Fibroblast of lung (primary cell): Measurements from ENCODE around the gene JOSD2. TPM values are rescaled to one million over a fixed set of nuclear protein-coding genes. Genes with fewer than 3 reads are reported as not detected.

Source experiments
- DNase-seq, 2 donors: peaks; one replicate each; pipeline versions ENCODE4 v3.0.0 to v3.0.0-alpha.2; 2010; ENCODE audit warnings: low read depth in 2 of 2
- H2AFZ ChIP-seq: 2 replicates; pipeline ENCODE4 v1.5.1; 2012; ENCODE audit warnings: low read length, control low read depth, inconsistent platforms
- H3K27ac ChIP-seq: 2 replicates; pipeline ENCODE4 v1.5.1; 2011; ENCODE audit warnings: low read length, control low read depth; ENCODE audit not compliant: insufficient read depth
- H3K27me3 ChIP-seq: 2 replicates; pipeline ENCODE4 v1.5.1; 2011; ENCODE audit warnings: mild to moderate bottlenecking, low read length; ENCODE audit not compliant: control insufficient read depth, insufficient read depth
- H3K36me3 ChIP-seq: 2 replicates; pipeline ENCODE4 v1.5.1; 2011; ENCODE audit warnings: low read length; ENCODE audit not compliant: control insufficient read depth, insufficient read depth
- H3K4me1 ChIP-seq: 2 replicates; pipeline ENCODE4 v1.5.1; 2011; ENCODE audit warnings: low read length; ENCODE audit not compliant: control insufficient read depth, insufficient read depth; ENCODE audit errors: extremely low read depth
- H3K4me2 ChIP-seq: 2 replicates; pipeline ENCODE4 v1.5.1; 2011; ENCODE audit warnings: low read length, control low read depth; ENCODE audit not compliant: insufficient read depth; ENCODE audit errors: extremely low read depth
- H3K4me3 ChIP-seq, 4 experiments: fragments of 200-600 bp in 1 of 4; sonication (generic) in 1 of 4; replicated peaks in 1 of 4; 2 replicates each; pipeline ENCODE4 v1.5.1; 2011 to 2016; ENCODE audit warnings: low read length in 4 of 4, low read depth in 3 of 4, mild to moderate bottlenecking in 3 of 4, control low read depth in 2 of 4, inconsistent platforms in 1 of 4, mixed read lengths in 1 of 4; ENCODE audit not compliant: insufficient read depth in 1 of 4; ENCODE audit errors: control extremely low read depth in 1 of 4
- H3K79me2 ChIP-seq: 2 replicates; pipeline ENCODE4 v1.5.1; 2012; ENCODE audit warnings: mild to moderate bottlenecking, low read length, inconsistent platforms; ENCODE audit not compliant: control insufficient read depth, insufficient read depth
- H3K9ac ChIP-seq: 2 replicates; pipeline ENCODE4 v1.5.1; 2011; ENCODE audit warnings: mild to moderate bottlenecking, low read length, control low read depth; ENCODE audit not compliant: insufficient read depth
- H3K9me3 ChIP-seq: 2 replicates; pipeline ENCODE4 v1.5.1; 2012; ENCODE audit warnings: low read depth, low read length; ENCODE audit not compliant: control insufficient read depth, insufficient read depth
- H4K20me1 ChIP-seq: 2 replicates; pipeline ENCODE4 v1.5.1; 2011; ENCODE audit warnings: low read length; ENCODE audit not compliant: control insufficient read depth, insufficient read depth; ENCODE audit errors: extremely low read depth
- EZH2 ChIP-seq: IDR thresholded peaks from 2 replicates; pipeline ENCODE4 v1.5.1; 2012; ENCODE audit warnings: low read length, control low read depth, mild to moderate bottlenecking; ENCODE audit errors: missing control alignments
- polyA plus RNA-seq, 2 donors: library from polyadenylated mRNA; depleted of rRNA in 1 of 2; stranded (reverse) in 1 of 2; unstranded in 1 of 2; fragments of >200 nt; gene quantifications; 2 replicates each; pipeline ENCODE4 v1.2.1, GENCODE V29; 2011 to 2012; ENCODE audit warnings: missing spikeins in 1 of 2
- total RNA-seq: library from RNA; depleted of rRNA; stranded (reverse); fragments of >200 nt; gene quantifications from 2 replicates; pipeline ENCODE4 v1.2.1, GENCODE V29; 2014
- TF ChIP-seq, protein P1 (sequence below), 2 donors: IDR thresholded peaks in 1 of 2; conservative IDR thresholded peaks in 1 of 2; 1 replicate in 1 of 2; 2 replicates in 1 of 2; pipeline ENCODE4 v1.5.1; 2011 to 2012; ENCODE audit warnings: low read length in 2 of 2, control low read depth in 1 of 2, inconsistent platforms in 1 of 2, low read depth in 1 of 2, mild to moderate bottlenecking in 1 of 2

Gene JOSD2
- total and polyA plus RNA-seq, 2 donors (not counting 1 experiment from before 2014, with no cell fraction given), result 17.3 to 48.6 TPM

DNA sequence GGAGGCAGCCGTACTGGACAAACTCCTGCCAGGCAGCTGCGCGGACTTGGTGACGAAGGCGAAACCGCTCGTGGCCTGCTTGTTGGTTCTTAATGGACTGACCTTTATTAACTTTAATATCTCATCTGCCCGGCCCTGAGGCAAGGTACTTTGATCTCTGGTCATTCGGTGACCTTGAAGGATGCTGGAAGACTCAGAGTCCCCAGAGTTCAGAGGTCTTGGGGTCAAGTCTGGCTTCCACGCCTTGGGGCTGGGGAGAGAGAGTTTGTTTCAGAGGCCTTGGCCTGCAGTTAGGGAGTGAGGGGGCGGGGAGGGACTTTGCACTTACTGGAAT, 44.3 kb downstream of the JOSD2 start:
- Histone ChIP-seq H3K36me3 (no peaks in the 10 kb centered on the region), H3K79me2 (no peaks in the 10 kb centered on the region), H4K20me1 (no peaks in the 10 kb centered on the region), H3K4me1 (no peaks in the 10 kb centered on the region), H3K27me3 (peaks cover 3% of the 10 kb centered on the region), H3K9me3 (no peaks in the 10 kb centered on the region), H3K4me3 (no peak overlapping the region), H3K4me2 (no peak overlapping the region), H3K27ac (no peak overlapping the region), H2AFZ (no peak overlapping the region), H3K9ac (no peak overlapping the region)
- TF ChIP-seq EZH2, result no peak
- TF ChIP-seq, protein P1, sequence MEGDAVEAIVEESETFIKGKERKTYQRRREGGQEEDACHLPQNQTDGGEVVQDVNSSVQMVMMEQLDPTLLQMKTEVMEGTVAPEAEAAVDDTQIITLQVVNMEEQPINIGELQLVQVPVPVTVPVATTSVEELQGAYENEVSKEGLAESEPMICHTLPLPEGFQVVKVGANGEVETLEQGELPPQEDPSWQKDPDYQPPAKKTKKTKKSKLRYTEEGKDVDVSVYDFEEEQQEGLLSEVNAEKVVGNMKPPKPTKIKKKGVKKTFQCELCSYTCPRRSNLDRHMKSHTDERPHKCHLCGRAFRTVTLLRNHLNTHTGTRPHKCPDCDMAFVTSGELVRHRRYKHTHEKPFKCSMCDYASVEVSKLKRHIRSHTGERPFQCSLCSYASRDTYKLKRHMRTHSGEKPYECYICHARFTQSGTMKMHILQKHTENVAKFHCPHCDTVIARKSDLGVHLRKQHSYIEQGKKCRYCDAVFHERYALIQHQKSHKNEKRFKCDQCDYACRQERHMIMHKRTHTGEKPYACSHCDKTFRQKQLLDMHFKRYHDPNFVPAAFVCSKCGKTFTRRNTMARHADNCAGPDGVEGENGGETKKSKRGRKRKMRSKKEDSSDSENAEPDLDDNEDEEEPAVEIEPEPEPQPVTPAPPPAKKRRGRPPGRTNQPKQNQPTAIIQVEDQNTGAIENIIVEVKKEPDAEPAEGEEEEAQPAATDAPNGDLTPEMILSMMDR (conservative IDR thresholded peaks at IDR 0.05 in 1 of 2, IDR thresholded peaks at IDR 0.05 in 1 of 2; ENCODE audit: low read depth in 1 of 2, low read length in 2 of 2), result no peak
- DNase-seq, result no peak

DNA sequence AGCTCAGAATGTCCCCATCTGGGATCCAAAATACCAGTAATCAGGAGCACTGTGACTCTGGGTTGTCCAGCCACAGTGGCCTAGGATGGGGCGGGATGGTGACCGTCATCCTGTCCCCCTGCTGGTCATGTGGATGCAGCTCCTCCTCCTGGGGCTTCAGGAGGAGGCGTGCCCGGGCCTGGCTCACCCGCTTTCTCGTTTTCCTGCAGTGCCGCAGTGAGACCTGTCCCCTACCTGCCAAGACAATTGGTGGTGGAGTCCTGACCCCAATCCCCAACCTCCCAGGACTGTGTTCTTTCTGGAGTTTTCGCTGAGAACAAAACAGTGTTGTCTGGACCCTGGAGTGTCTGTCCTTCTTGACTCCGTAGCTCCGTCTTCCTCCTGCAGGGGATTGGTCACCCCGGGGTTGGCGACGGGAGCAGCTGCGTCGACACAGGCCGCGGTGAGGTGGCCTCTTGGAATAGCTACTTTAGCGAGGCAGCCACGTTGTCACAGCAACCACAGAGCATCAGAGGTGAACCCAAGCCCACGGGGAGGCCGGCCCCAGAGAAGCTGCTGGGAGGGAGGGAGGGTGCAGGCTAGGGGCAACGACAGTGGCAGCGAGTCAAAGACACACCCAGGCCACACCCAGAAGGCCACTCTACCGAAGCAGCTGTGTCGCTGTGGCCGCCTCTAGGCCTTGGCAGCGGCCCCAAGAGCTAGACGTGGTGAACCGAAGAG, 44.8 kb downstream of the JOSD2 start:
- TF ChIP-seq, protein P1 (conservative IDR thresholded peaks at IDR 0.05 in 1 of 2, IDR thresholded peaks at IDR 0.05 in 1 of 2; ENCODE audit: low read depth in 1 of 2, low read length in 2 of 2), result no peak
- TF ChIP-seq EZH2, result no peak
- no peaks in the 10 kb centered on the region for H4K20me1 ChIP-seq
- no peaks in the 10 kb centered on the region for H3K4me1 ChIP-seq
- H3K9me3 ChIP-seq, result no peaks in the 10 kb centered on the region
- H3K79me2 ChIP-seq, result no peaks in the 10 kb centered on the region
- H3K36me3 ChIP-seq, result no peaks in the 10 kb centered on the region
- H3K4me2 ChIP-seq, result no peak overlapping the region
- H3K27me3 ChIP-seq, result peaks cover 3% of the 10 kb centered on the region
- DNase-seq, result peak in 1 of 2 donors; percentile 4
- H3K27ac ChIP-seq, result no peak overlapping the region
- H3K9ac ChIP-seq, result no peak overlapping the region
- no peak overlapping the region for H2AFZ ChIP-seq
- no peak overlapping the region for H3K4me3 ChIP-seq

DNA sequence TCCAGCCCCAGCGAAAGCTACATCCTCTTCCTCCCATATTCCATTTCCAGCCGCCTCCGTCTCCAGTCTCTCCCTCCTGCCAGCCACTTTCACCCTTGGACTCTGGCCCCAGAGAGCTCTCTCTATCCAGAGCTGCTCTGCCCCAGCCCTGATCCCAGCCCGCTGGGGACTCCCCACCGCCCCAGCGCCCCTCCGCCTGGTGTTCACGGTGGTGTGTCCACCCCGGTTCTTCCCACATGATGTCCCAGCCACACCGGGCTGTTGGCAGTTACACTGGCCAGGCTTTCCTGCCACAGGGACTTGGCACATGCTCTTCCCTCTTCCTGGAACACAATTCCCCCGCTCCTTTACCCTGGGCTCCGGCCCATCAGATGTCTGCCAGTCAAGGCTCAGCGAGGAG, 46.0 kb downstream of the JOSD2 start:
- no peaks in the 10 kb centered on the region for H3K79me2 ChIP-seq
- no peak overlapping the region for H3K4me3 ChIP-seq

More for the DNA sequence above, 46.0 kb downstream of the JOSD2 start:
- no peak overlapping the region for H3K27ac ChIP-seq
- no peak overlapping the region for H3K4me2 ChIP-seq
- no peaks in the 10 kb centered on the region for H4K20me1 ChIP-seq
- H2AFZ ChIP-seq, result no peak overlapping the region
- peaks cover 2% of the 10 kb centered on the region for H3K4me1 ChIP-seq
- no peak for TF ChIP-seq EZH2
- TF ChIP-seq, protein P1 (conservative IDR thresholded peaks at IDR 0.05 in 1 of 2, IDR thresholded peaks at IDR 0.05 in 1 of 2; ENCODE audit: low read depth in 1 of 2, low read length in 2 of 2), result no peak
- H3K36me3 ChIP-seq, result no peaks in the 10 kb centered on the region
- no peak for DNase-seq
- peaks cover 3% of the 10 kb centered on the region for H3K27me3 ChIP-seq
- H3K9ac ChIP-seq, result no peak overlapping the region
- no peaks in the 10 kb centered on the region for H3K9me3 ChIP-seq
